H1 (cell line): ENCODE data around the gene CD300LG. TPM values are rescaled to one million over a fixed set of nuclear protein-coding genes. Genes with fewer than 3 reads are reported as not detected.

Experiments used
- CTCF ChIA-PET: fragments of 300-600 bp; sonication (Branson Sonifier 250); formaldehyde crosslinking; loops from one replicate; lab custom pipeline; 2021; ENCODE audit not compliant: partially characterized antibody; lab: Charles Lee
- POLR2A ChIA-PET: fragments of 300-600 bp; sonication (Branson Sonifier 250); formaldehyde crosslinking; loops from one replicate; lab custom pipeline; 2021; ENCODE audit warnings: inconsistent platforms; ENCODE audit not compliant: partially characterized antibody; lab: Charles Lee
- DNase-seq, 2 experiments: peaks; one replicate each; pipeline versions ENCODE4 v3.0.0 to v3.0.0-alpha.2; 2010 to 2022; ENCODE audit warnings: low spot score in 2 of 2, low read depth in 1 of 2, mixed read lengths in 1 of 2
- FAIRE-seq: peaks from 2 replicates; lab custom pipeline; 2011; peaks lifted over from hg19 to GRCh38; lab: Jason Lieb, UNC
- H2AFZ ChIP-seq: 2 replicates; pipeline ENCODE4 v1.8.1; 2012; ENCODE audit warnings: low read length, inconsistent platforms
- H2AK5ac ChIP-seq: 2 replicates; pipeline ENCODE4 v1.6.1; 2013; ENCODE audit warnings: low read depth, low read length
- H2BK120ac ChIP-seq: replicated peaks from 2 replicates; pipeline ENCODE3; 2013; ENCODE audit warnings: low read depth, low read length, inconsistent platforms
- H2BK12ac ChIP-seq: 2 replicates; pipeline ENCODE4 v1.6.1; 2013; ENCODE audit warnings: low read depth, low read length
- H2BK15ac ChIP-seq: 2 replicates; pipeline ENCODE4 v1.6.1; 2013; ENCODE audit warnings: low read length
- H2BK20ac ChIP-seq: 2 replicates; pipeline ENCODE4 v1.6.1; 2013; ENCODE audit warnings: low read length
- H2BK5ac ChIP-seq: 2 replicates; pipeline ENCODE4 v1.6.1; 2013; ENCODE audit warnings: low read depth, low read length
- H3K14ac ChIP-seq: 2 replicates; pipeline ENCODE4 v1.6.1; 2013; ENCODE audit warnings: inconsistent platforms; ENCODE audit not compliant: insufficient read length
- H3K18ac ChIP-seq: 2 replicates; pipeline ENCODE4 v1.6.1; 2013; ENCODE audit warnings: low read length; ENCODE audit errors: extremely low read depth
- H3K23ac ChIP-seq: 2 replicates; pipeline ENCODE4 v1.6.1; 2013; ENCODE audit warnings: inconsistent platforms; ENCODE audit not compliant: insufficient read length
- H3K23me2 ChIP-seq: 2 replicates; pipeline ENCODE4 v1.6.1; 2013; ENCODE audit warnings: low read depth, low read length
- H3K27ac ChIP-seq: 2 replicates; pipeline ENCODE4 v1.6.1; 2011; ENCODE audit warnings: low read depth, low read length, inconsistent platforms
- H3K27me3 ChIP-seq, 4 experiments: replicated peaks in 1 of 4; 1 replicate in 1 of 4; 2 replicates in 3 of 4; pipeline versions ENCODE4 v1.6.1 to v1.8.1; 2011 to 2013; ENCODE audit warnings: low read length in 3 of 4, mild to moderate bottlenecking in 3 of 4, inconsistent platforms in 2 of 4, mixed read lengths in 2 of 4, moderate library complexity in 1 of 4; ENCODE audit not compliant: control insufficient read depth in 3 of 4, insufficient read depth in 3 of 4; ENCODE audit errors: extremely low read depth in 1 of 4
- H3K36me3 ChIP-seq, 4 experiments: 2 replicates each; pipeline versions ENCODE4 v1.6.1 to v1.8.1; 2011 to 2013; ENCODE audit warnings: mild to moderate bottlenecking in 4 of 4, low read length in 3 of 4, moderate library complexity in 2 of 4, control low read depth in 1 of 4, inconsistent platforms in 1 of 4; ENCODE audit not compliant: insufficient read depth in 4 of 4, control insufficient read depth in 2 of 4
- H3K4ac ChIP-seq: replicated peaks from 2 replicates; pipeline ENCODE3; 2013; ENCODE audit warnings: low read length, low read depth, mixed read lengths, inconsistent platforms; ENCODE audit not compliant: insufficient read length
- H3K4me1 ChIP-seq, 4 experiments: replicated peaks in 1 of 4; 1 replicate in 1 of 4; 2 replicates in 3 of 4; pipeline versions ENCODE4 v1.6.1 to v1.8.1; 2011 to 2013; ENCODE audit warnings: low read length in 3 of 4, inconsistent platforms in 2 of 4, mixed read lengths in 1 of 4; ENCODE audit not compliant: insufficient read depth in 4 of 4, control insufficient read depth in 3 of 4
- H3K4me2 ChIP-seq, 2 experiments: 2 replicates each; pipeline versions ENCODE4 v1.6.1 to v1.8.1; 2011 to 2013; ENCODE audit warnings: low read depth in 2 of 2, low read length in 2 of 2, control low read depth in 1 of 2, inconsistent platforms in 1 of 2, mild to moderate bottlenecking in 1 of 2; ENCODE audit not compliant: insufficient read depth in 1 of 2
- H3K4me3 ChIP-seq, 4 experiments: fragments of 200-600, 300-600 bp in 1 of 4; sonication (generic), shearing (Covaris generic), sonication (Bioruptor Twin) in 1 of 4; 2 replicates each; pipeline versions ENCODE4 v1.5.1 to v1.8.1; 2011 to 2016; ENCODE audit warnings: low read length in 4 of 4, low read depth in 3 of 4, control low read depth in 2 of 4, inconsistent platforms in 2 of 4, mild to moderate bottlenecking in 2 of 4, mixed read lengths in 1 of 4, moderate library complexity in 1 of 4; ENCODE audit not compliant: insufficient read depth in 2 of 4; ENCODE audit errors: extremely low read depth in 1 of 4
- H3K56ac ChIP-seq: replicated peaks from 2 replicates; pipeline ENCODE3; 2013; ENCODE audit warnings: low read depth, mild to moderate bottlenecking, mixed read lengths, low read length, inconsistent platforms; ENCODE audit not compliant: insufficient read length
- H3K79me1 ChIP-seq: 2 replicates; pipeline ENCODE4 v1.6.1; 2013; ENCODE audit warnings: low read depth, low read length, control low read depth
- H3K79me2 ChIP-seq, 2 experiments: 2 replicates each; pipeline versions ENCODE4 v1.6.1 to v1.8.1; 2012 to 2013; ENCODE audit warnings: low read length in 2 of 2, mild to moderate bottlenecking in 2 of 2, inconsistent platforms in 1 of 2; ENCODE audit not compliant: insufficient read depth in 2 of 2, control insufficient read depth in 1 of 2
- H3K9ac ChIP-seq, 4 experiments: replicated peaks in 1 of 4; 1 replicate in 1 of 4; 2 replicates in 3 of 4; pipeline versions ENCODE4 v1.6.1 to v1.8.1; 2011 to 2013; ENCODE audit warnings: low read depth in 3 of 4, low read length in 3 of 4, control low read depth in 2 of 4, mild to moderate bottlenecking in 2 of 4, moderate library complexity in 2 of 4, inconsistent platforms in 1 of 4; ENCODE audit errors: extremely low read depth in 1 of 4
- H3K9me3 ChIP-seq, 2 experiments: 2 replicates each; pipeline versions ENCODE4 v1.6.1 to v1.8.1; 2012 to 2013; ENCODE audit warnings: mild to moderate bottlenecking in 2 of 2, moderate library complexity in 2 of 2, control low read depth in 1 of 2, inconsistent platforms in 1 of 2, low read depth in 1 of 2, low read length in 1 of 2, mixed read lengths in 1 of 2; ENCODE audit not compliant: insufficient read depth in 2 of 2
- H4K20me1 ChIP-seq, 2 experiments: replicated peaks in 1 of 2; 2 replicates each; pipeline versions ENCODE3 to v1.8.1; 2011 to 2013; ENCODE audit warnings: inconsistent platforms in 2 of 2, low read length in 2 of 2, mild to moderate bottlenecking in 1 of 2; ENCODE audit not compliant: insufficient read depth in 2 of 2, control insufficient read depth in 1 of 2
- H4K5ac ChIP-seq: 2 replicates; pipeline ENCODE4 v1.6.1; 2013; ENCODE audit warnings: low read length, low read depth, mixed read lengths, inconsistent platforms; ENCODE audit not compliant: insufficient read length
- H4K8ac ChIP-seq: 2 replicates; pipeline ENCODE4 v1.8.0; 2013; ENCODE audit warnings: mild to moderate bottlenecking, moderate library complexity, low read length, inconsistent platforms; ENCODE audit not compliant: insufficient read depth; ENCODE audit errors: extremely low read depth
- H4K91ac ChIP-seq: replicated peaks from 2 replicates; pipeline ENCODE3; 2013; ENCODE audit warnings: low read length, mixed read lengths, inconsistent platforms; ENCODE audit not compliant: insufficient read length
- BRCA1 ChIP-seq: IDR thresholded peaks from 2 replicates; pipeline ENCODE4 v1.6.1; 2012; ENCODE audit warnings: low read depth, low read length, improper control_type of control experiment
- CBX5 ChIP-seq: fragments of 300-800, 300-1000 bp; sonication (generic); IDR thresholded peaks from 2 replicates; pipeline ENCODE4 v1.7.1; 2016; ENCODE audit warnings: antibody characterized with exemption, low read length, low read depth
- CEBPB ChIP-seq: IDR thresholded peaks from 2 replicates; pipeline ENCODE4 v1.6.1; 2012; ENCODE audit warnings: low read depth, low read length
- FOSL1 ChIP-seq: IDR thresholded peaks from 2 replicates; pipeline ENCODE4 v1.6.1; 2011; ENCODE audit warnings: mild to moderate bottlenecking, low read depth, low read length, moderate library complexity; ENCODE audit not compliant: insufficient read depth
- KDM1A ChIP-seq: fragments of 200-600, 300-600 bp; sonication (generic); IDR thresholded peaks from 2 replicates; pipeline ENCODE4 v1.7.1; 2016; ENCODE audit warnings: mild to moderate bottlenecking, low read length, borderline replicate concordance
- MAFK ChIP-seq: IDR thresholded peaks from 2 replicates; pipeline ENCODE4 v1.6.1; 2012; ENCODE audit warnings: low read depth, mild to moderate bottlenecking, improper control_type of control experiment, low read length
- POLR2AphosphoS5 ChIP-seq: IDR thresholded peaks from 2 replicates; pipeline ENCODE4 v1.6.1; 2011; ENCODE audit warnings: low read depth, low read length
- RAD21 ChIP-seq, 2 experiments: IDR thresholded peaks in 1 of 2; conservative IDR thresholded peaks in 1 of 2; 2 replicates each; pipeline ENCODE4 v1.6.1; 2011; ENCODE audit warnings: low read depth in 2 of 2, low read length in 2 of 2, improper control_type of control experiment in 1 of 2, inconsistent platforms in 1 of 2, mild to moderate bottlenecking in 1 of 2, moderate library complexity in 1 of 2
- RBBP5 ChIP-seq: IDR thresholded peaks from 2 replicates; pipeline ENCODE4 v1.7.1; 2012; ENCODE audit warnings: low read depth, mild to moderate bottlenecking, inconsistent platforms, low read length, moderate library complexity, borderline replicate concordance
- SIN3A ChIP-seq, 2 experiments: IDR thresholded peaks in 1 of 2; conservative IDR thresholded peaks in 1 of 2; 2 replicates each; pipeline ENCODE4 v1.6.1; 2011 to 2012; ENCODE audit warnings: low read length in 2 of 2, improper control_type of control experiment in 1 of 2, low read depth in 1 of 2, mild to moderate bottlenecking in 1 of 2
- SIRT6 ChIP-seq: IDR thresholded peaks from one replicate; pipeline ENCODE4 v1.7.1; 2012; ENCODE audit warnings: low read length, inconsistent platforms
- SRF ChIP-seq: IDR thresholded peaks from 2 replicates; pipeline ENCODE4 v1.6.1; 2011; ENCODE audit warnings: mild to moderate bottlenecking, low read depth, low read length, moderate library complexity
- WGBS, 2 experiments: shearing (Covaris generic) in 1 of 2; methylation state at CpG; one replicate each; pipeline versions ENCODE4 v1.1.6 to v1.1.7; 2013 to 2015; ENCODE audit warnings: low lambda C conversion rate in 2 of 2, mixed read lengths in 2 of 2, inconsistent platforms in 1 of 2, low coverage in 1 of 2, missing lambda C conversion rate in 1 of 2; ENCODE audit not compliant: insufficient replicate concordance in 2 of 2, insufficient coverage in 1 of 2, insufficient read length in 1 of 2; ENCODE audit errors: extremely low coverage in 1 of 2, missing lambda C conversion rate in 1 of 2; 5-methylcytosine and 5-hydroxymethylcytosine counted together
- polyA plus RNA-seq, 7 experiments: library from polyadenylated mRNA; depleted of rRNA in 3 of 7; stranded (reverse) in 5 of 7; unstranded in 2 of 7; fragments of >200 nt in 5 of 7; fragments of 200-250 nt in 2 of 7; gene quantifications; 1 replicate in 5 of 7; 2 replicates in 1 of 7; 4 replicates in 1 of 7; pipeline versions ENCODE4 v1.2.1 to v1.2.3, GENCODE V29; 2011 to 2013; ENCODE audit warnings: missing spikeins in 2 of 7, mixed read lengths in 2 of 7
- total RNA-seq: library from RNA; stranded (reverse); fragmentation: NEBNext Ultra II Directional; extraction: Animal tissue kit (Norgen Biotek cat#: 25700); gene quantifications from 2 replicates; pipeline ENCODE4 v1.2.1, GENCODE V29; 2021

CD300LG gene
- total and polyA plus RNA-seq, 2 of the 8 experiments (the other 6 are each of a cell fraction or from before 2014, with no cell fraction given): 0.06 TPM; not detected in 1

GRCh38 chr17:43852571-43852970 is 5.6 kb downstream of the CD300LG start:
- no peak for DNase-seq
- FAIRE-seq: no peak
- Histone ChIP-seq H2BK120ac (no peak overlapping the region), H3K9ac (no peak overlapping the region), H3K79me1 (no peaks in the 10 kb centered on the region), H3K23me2 (no peaks in the 10 kb centered on the region), H4K20me1 (no peaks in the 10 kb centered on the region), H3K4me1 (no peaks in the 10 kb centered on the region; a peak in 1 of 7 replicates), H3K23ac (no peak overlapping the region), H4K5ac (no peak overlapping the region), H3K4me2 (no peak overlapping the region), H2AK5ac (no peak overlapping the region), H2BK12ac (no peak overlapping the region), H4K91ac (no peak overlapping the region), H2AFZ (no peak overlapping the region), H2BK20ac (no peak overlapping the region), H3K9me3 (no peaks in the 10 kb centered on the region), H3K14ac (no peak overlapping the region), H4K8ac (no peak overlapping the region), H3K79me2 (no peaks in the 10 kb centered on the region), H2BK5ac (no peak overlapping the region), H3K36me3 (no peaks in the 10 kb centered on the region), H2BK15ac (no peak overlapping the region), H3K18ac (no peak overlapping the region), H3K27me3 (no peaks in the 10 kb centered on the region; a peak in 1 of 7 replicates), H3K56ac (no peak overlapping the region), H3K4me3 (no peak overlapping the region), H3K27ac (no peak overlapping the region), H3K4ac (no peak overlapping the region)
- POLR2A ChIA-PET: interaction anchor here (1.1 kb wide), 1 partner anchor 13 kb away, joined by 4 read pairs; no protein-coding TSS in a partner anchor
- WGBS, 2 experiments: 86% methylated on average over 8 of the region's 8 CpGs; no CpG with 5 or more reads in 1 of the 2 experiments
- CTCF ChIA-PET: interaction anchor here (0.5 to 5.9 kb wide), 10 partner anchors 9 to 369 kb away, joined by 3 to 23 read pairs (median 4); partner anchors contain the start of genes DHX8 and TMEM101
- TF ChIP-seq RAD21 (IDR thresholded peaks at IDR 0.05 in 1 of 2, conservative IDR thresholded peaks at IDR 0.05 in 1 of 2; ENCODE audit: low read depth in 2 of 2, low read length in 2 of 2) (no peak), CBX5 (no peak), MAFK (no peak), POLR2AphosphoS5 (no peak), RBBP5 (no peak), KDM1A (no peak), FOSL1 (no peak), SIN3A (conservative IDR thresholded peaks at IDR 0.05 in 1 of 2, IDR thresholded peaks at IDR 0.05 in 1 of 2; ENCODE audit: low read depth in 1 of 2, low read length in 2 of 2) (no peak), CEBPB (no peak), BRCA1 (no peak), SRF (no peak), SIRT6 (no peak)
